CD4-positive, alpha-beta T cell (primary cell): ENCODE results near the gene GPC6. TPM values are rescaled to one million over a fixed set of nuclear protein-coding genes. Genes with fewer than 3 reads are reported as not detected.

Source experiments
- ATAC-seq: fragments of 200-7000 bp; cut with Tn5 transposase; one replicate; pipeline ENCODE4 v1.10.0; 2022; ENCODE audit warnings: mild to moderate bottlenecking; ENCODE audit not compliant: poor library complexity
- CTCF ChIA-PET: fragments of 350-600 bp; sonication (Branson Sonifier 250); formaldehyde crosslinking; loops from one replicate; lab custom pipeline; 2021; ENCODE audit warnings: antibody characterized with exemption, inconsistent platforms; lab: Charles Lee
- POLR2A ChIA-PET: fragments of 350-600 bp; sonication (Branson Sonifier 250); formaldehyde crosslinking; loops from one replicate; lab custom pipeline; 2021; ENCODE audit warnings: antibody characterized with exemption, inconsistent platforms; lab: Charles Lee
- DNase-seq, 14 experiments: peaks; one replicate each; pipeline ENCODE4 v3.0.0-alpha.2; 2013 to 2020; ENCODE audit warnings: mixed read lengths in 2 of 14
- H3K27ac ChIP-seq, 2 donors: one replicate each; pipeline versions ENCODE4 v1.5.1 to v1.7.0; 2013; ENCODE audit warnings: low read length in 2 of 2, low read depth in 1 of 2, mild to moderate bottlenecking in 1 of 2
- H3K27me3 ChIP-seq, 2 experiments: 1 replicate in 1 of 2; 2 replicates in 1 of 2; pipeline versions ENCODE4 v1.6.1 to v1.7.0; 2013; ENCODE audit warnings: low read length in 2 of 2, control low read depth in 1 of 2, mild to moderate bottlenecking in 1 of 2, moderate library complexity in 1 of 2; ENCODE audit not compliant: insufficient read depth in 2 of 2, control insufficient read depth in 1 of 2
- H3K36me3 ChIP-seq: one replicate; pipeline ENCODE4 v1.6.1; 2013; ENCODE audit warnings: low read length, control low read depth; ENCODE audit not compliant: insufficient read depth
- H3K4me1 ChIP-seq: one replicate; pipeline ENCODE4 v1.6.1; 2013; ENCODE audit warnings: low read length, control low read depth; ENCODE audit not compliant: insufficient read depth
- H3K4me3 ChIP-seq: one replicate; pipeline ENCODE4 v1.5.1; 2013; ENCODE audit warnings: mild to moderate bottlenecking, low read length, moderate library complexity
- H3K9me3 ChIP-seq, 2 experiments: 1 replicate in 1 of 2; 2 replicates in 1 of 2; pipeline versions ENCODE4 v1.6.1 to v1.7.0; 2013; ENCODE audit warnings: low read length in 2 of 2, mild to moderate bottlenecking in 2 of 2, control low read depth in 1 of 2, moderate library complexity in 1 of 2; ENCODE audit not compliant: control insufficient read depth in 1 of 2, insufficient read depth in 1 of 2
- H3K27ac Mint-ChIP-seq: one replicate; pipeline ENCODE4 v1.8.0; 2020; ENCODE audit warnings: mixed read lengths
- H3K27me3 Mint-ChIP-seq: one replicate; pipeline ENCODE4 v1.8.0; 2021; ENCODE audit warnings: mixed read lengths
- H3K36me3 Mint-ChIP-seq: one replicate; pipeline ENCODE4 v1.8.0; 2021; ENCODE audit warnings: low read depth, mixed read lengths
- H3K4me1 Mint-ChIP-seq: one replicate; pipeline ENCODE4 v1.8.0; 2021; ENCODE audit warnings: low read depth, mixed read lengths
- H3K4me3 Mint-ChIP-seq: one replicate; pipeline ENCODE4 v1.8.0; 2020; ENCODE audit warnings: mild to moderate bottlenecking, mixed read lengths
- H3K9me3 Mint-ChIP-seq: one replicate; pipeline ENCODE4 v1.8.0; 2020; ENCODE audit warnings: mixed read lengths
- intact Hi-C, 2 experiments: fragments of 100-400 bp; cut with DNase I in 1 of 2; cut with micrococcal nuclease in 1 of 2; formaldehyde crosslinking; loops; one replicate each; pipeline versions ENCODE4 v1.15.1 to v1.9.0; 2023 to 2025; cut with DNase I, micrococcal nuclease
- total RNA-seq, 174 experiments: library from RNA in 2 of 174; stranded (reverse) in 2 of 174; gene quantifications; one replicate each; pipeline ENCODE4 v1.2.3 and lab custom pipeline; 2021 to 2026
- TF ChIP-seq, protein P1 (sequence below): fragments of 200-600 bp; IDR thresholded peaks from one replicate; pipeline ENCODE4 v1.8.0; 2022; ENCODE audit warnings: antibody characterized with exemption, mild to moderate bottlenecking

Gene GPC6
- total RNA-seq, 2 experiments from 2014 or later: not detected

DNA sequence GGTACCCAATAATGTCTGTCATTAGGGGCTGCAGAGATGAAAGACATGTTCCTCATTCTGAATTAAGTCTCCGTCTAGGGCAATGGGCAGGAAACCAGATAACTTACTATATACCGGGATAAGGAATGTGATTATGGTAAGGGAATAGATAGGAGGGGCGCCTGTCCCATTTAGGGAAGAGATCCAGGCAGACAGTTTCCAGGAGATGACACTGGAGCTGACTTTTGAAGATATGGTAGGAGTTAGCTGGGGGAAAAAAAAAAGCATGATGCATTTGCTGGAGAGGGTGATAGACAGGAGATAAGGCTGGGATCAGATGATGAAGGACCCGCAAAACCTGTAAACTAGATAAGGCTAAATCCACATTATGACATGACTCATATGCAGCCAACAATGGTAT lies 912.2 kb downstream of the GPC6 start:
- Mint-ChIP-seq H3K4me3 (no peak overlapping the region), H3K36me3 (no peaks in the 10 kb centered on the region), H3K9me3 (no peaks in the 10 kb centered on the region), H3K27ac (no peak overlapping the region), H3K4me1 (no peaks in the 10 kb centered on the region), H3K27me3 (no peaks in the 10 kb centered on the region)
- H3K27ac ChIP-seq: no peak overlapping the region
- intact Hi-C loops: no loop called here
- H3K36me3 ChIP-seq: no peaks in the 10 kb centered on the region
- no peaks in the 10 kb centered on the region for H3K9me3 ChIP-seq
- H3K4me3 ChIP-seq: no peak overlapping the region
- TF ChIP-seq, protein P1, sequence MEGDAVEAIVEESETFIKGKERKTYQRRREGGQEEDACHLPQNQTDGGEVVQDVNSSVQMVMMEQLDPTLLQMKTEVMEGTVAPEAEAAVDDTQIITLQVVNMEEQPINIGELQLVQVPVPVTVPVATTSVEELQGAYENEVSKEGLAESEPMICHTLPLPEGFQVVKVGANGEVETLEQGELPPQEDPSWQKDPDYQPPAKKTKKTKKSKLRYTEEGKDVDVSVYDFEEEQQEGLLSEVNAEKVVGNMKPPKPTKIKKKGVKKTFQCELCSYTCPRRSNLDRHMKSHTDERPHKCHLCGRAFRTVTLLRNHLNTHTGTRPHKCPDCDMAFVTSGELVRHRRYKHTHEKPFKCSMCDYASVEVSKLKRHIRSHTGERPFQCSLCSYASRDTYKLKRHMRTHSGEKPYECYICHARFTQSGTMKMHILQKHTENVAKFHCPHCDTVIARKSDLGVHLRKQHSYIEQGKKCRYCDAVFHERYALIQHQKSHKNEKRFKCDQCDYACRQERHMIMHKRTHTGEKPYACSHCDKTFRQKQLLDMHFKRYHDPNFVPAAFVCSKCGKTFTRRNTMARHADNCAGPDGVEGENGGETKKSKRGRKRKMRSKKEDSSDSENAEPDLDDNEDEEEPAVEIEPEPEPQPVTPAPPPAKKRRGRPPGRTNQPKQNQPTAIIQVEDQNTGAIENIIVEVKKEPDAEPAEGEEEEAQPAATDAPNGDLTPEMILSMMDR: no peak
- ATAC-seq (no peak), DNase-seq (no peak)
- CTCF ChIA-PET: interaction anchor here (1.0 to 1.1 kb wide), 2 partner anchors 9 to 34 kb away, joined by 3 read pairs; no protein-coding TSS in a partner anchor
- H3K4me1 ChIP-seq: no peaks in the 10 kb centered on the region
- POLR2A ChIA-PET: no interaction called here
- no peaks in the 10 kb centered on the region for H3K27me3 ChIP-seq

DNA sequence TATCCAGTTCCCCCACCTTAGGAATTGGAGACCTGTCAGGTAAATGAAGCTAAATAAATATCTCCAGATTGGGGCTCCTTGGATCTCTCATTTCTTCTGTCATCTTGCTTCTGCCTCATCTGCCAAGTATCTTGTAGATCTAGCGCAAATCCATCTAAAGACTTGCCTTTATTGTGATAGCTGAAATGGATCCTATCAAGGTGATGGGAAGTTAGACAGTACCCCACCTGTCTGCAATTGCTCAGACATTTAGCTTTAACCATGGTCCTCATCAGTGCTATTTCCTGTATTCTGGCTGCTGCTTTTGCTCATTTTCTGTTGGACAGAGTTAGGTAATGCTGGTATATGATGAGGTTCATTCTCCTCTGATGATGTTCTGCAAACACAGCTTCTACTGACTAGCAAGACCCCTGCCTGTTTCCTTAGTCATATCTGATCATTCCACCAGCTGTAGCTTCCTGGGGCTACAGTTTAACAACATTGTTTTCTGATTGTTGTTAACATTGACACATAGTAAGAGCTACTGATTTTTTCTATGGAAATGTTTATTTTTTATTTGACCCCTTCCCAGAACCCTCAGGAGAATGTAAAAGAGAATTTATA lies 912.9 kb downstream of the GPC6 start:
- ChIA-PET POLR2A (interaction anchor here (0.6 kb wide), 1 partner anchor 155 kb away, joined by 3 read pairs; no protein-coding TSS in a partner anchor), CTCF (interaction anchor here (1.1 kb wide), 1 partner anchor 8 kb away, joined by 3 read pairs; no protein-coding TSS in a partner anchor)
- Histone ChIP-seq H3K27ac (no peak overlapping the region), H3K4me3 (no peak overlapping the region), H3K4me1 (no peaks in the 10 kb centered on the region), H3K9me3 (no peaks in the 10 kb centered on the region), H3K36me3 (no peaks in the 10 kb centered on the region), H3K27me3 (no peaks in the 10 kb centered on the region)
- Mint-ChIP-seq H3K27ac (no peak overlapping the region), H3K27me3 (no peaks in the 10 kb centered on the region), H3K9me3 (no peaks in the 10 kb centered on the region), H3K4me3 (no peak overlapping the region), H3K4me1 (no peaks in the 10 kb centered on the region), H3K36me3 (no peaks in the 10 kb centered on the region)
- DNase-seq: no peak
- TF ChIP-seq, protein P1: no peak
- ATAC-seq: no peak
- intact Hi-C loops: no loop called here

DNA sequence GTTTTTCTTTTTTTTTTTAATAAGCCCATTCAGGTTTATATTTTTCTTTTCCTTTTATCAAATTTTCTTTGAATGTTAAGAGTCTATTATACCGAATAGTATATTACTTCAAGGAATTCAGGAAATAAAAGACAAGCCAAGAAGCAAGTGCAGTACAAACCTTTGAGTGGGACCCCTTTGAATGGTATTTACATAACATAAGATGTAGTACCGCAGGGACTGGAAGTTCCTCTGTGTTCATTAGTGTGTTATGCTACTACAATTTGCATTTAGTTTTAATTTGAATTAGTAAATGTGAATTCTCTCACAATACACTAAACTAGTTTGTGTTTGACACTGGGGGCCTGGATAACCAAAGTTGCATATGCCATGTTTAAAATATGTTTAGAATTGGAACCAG lies 913.4 kb downstream of the GPC6 start:
- CTCF ChIA-PET: interaction anchor here (1.1 kb wide), 1 partner anchor 8 kb away, joined by 3 read pairs; no protein-coding TSS in a partner anchor
- no peaks in the 10 kb centered on the region for H3K27me3 ChIP-seq
- no peaks in the 10 kb centered on the region for H3K36me3 Mint-ChIP-seq
- H3K9me3 ChIP-seq: no peaks in the 10 kb centered on the region
- ATAC-seq (no peak), DNase-seq (no peak)
- TF ChIP-seq, protein P1: no peak
- H3K27ac ChIP-seq: no peak overlapping the region
- H3K4me1 ChIP-seq: no peaks in the 10 kb centered on the region
- no peaks in the 10 kb centered on the region for H3K4me1 Mint-ChIP-seq
- POLR2A ChIA-PET: no interaction called here
- H3K36me3 ChIP-seq: no peaks in the 10 kb centered on the region
- H3K4me3 ChIP-seq: no peak overlapping the region
- peaks cover 2% of the 10 kb centered on the region for H3K27me3 Mint-ChIP-seq
- no peak overlapping the region for H3K27ac Mint-ChIP-seq
- intact Hi-C loops: no loop called here
- H3K4me3 Mint-ChIP-seq: no peak overlapping the region
- H3K9me3 Mint-ChIP-seq: no peaks in the 10 kb centered on the region
